Liver (tissue), 3 donors: ENCODE results near the gene OR1L1.

Source experiments
- CTCF ChIP-seq: fragments of 150-350 bp; IDR thresholded peaks from 2 replicates; pipeline ENCODE4 v1.5.1; 2017; ENCODE audit warnings: improper control_type of control experiment, low read depth, low read length; ENCODE audit not compliant: missing input control
- RAD21 ChIP-seq, 2 donors: IDR thresholded peaks; 2 replicates each; pipeline ENCODE4 v1.6.1; 2016; ENCODE audit warnings: antibody characterized with exemption in 2 of 2, mild to moderate bottlenecking in 2 of 2
- SP1 ChIP-seq: IDR thresholded peaks from 2 replicates; pipeline ENCODE4 v1.6.1; 2018; ENCODE audit warnings: antibody characterized with exemption, mild to moderate bottlenecking
- TF ChIP-seq, protein P1 (sequence below): IDR thresholded peaks from 2 replicates; pipeline ENCODE4 v1.6.1; 2016; ENCODE audit warnings: antibody characterized with exemption
- donor health status: healthy.
- donor health status: healthy.

DNA sequence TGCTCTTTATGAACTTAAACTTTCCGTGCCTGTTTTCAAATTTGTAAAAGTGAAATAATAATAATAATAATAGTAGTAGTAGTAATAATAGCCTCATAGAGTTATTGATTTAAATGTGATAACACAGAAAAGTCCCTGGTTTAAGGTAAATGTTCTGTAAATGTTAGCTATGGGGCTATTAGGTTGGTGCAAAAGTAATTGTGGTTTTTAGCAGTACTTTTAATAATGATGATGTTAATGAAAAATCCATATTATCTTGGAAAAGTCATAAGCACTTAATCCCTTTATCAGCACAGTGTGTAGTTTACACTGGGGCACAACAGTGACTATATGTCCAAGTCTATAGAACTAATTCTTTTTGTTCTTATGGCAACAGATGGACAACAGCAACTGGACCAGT lies 47.2 kb upstream of the OR1L1 start, which contains the start of gene OR1Q1:
- TF ChIP-seq SP1 = no peak
- TF ChIP-seq, protein P1, sequence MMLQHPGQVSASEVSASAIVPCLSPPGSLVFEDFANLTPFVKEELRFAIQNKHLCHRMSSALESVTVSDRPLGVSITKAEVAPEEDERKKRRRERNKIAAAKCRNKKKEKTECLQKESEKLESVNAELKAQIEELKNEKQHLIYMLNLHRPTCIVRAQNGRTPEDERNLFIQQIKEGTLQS = no peak
- no peak for TF ChIP-seq CTCF
- TF ChIP-seq RAD21 (IDR thresholded peaks at IDR 0.05) = no peak
